ENCODE data around the gene SLC27A2. TPM values are rescaled to one million over a fixed set of nuclear protein-coding genes. Genes with fewer than 3 reads are reported as not detected.
"Not testable (repeated sequence)": the region's sequence is repeated elsewhere in the genome, so short reads cannot be mapped to it uniquely, and the experiment has no call there.

The SLC27A2 gene
- total and polyA plus RNA-seq, 7 donors = 0.01 to 0.04 TPM; not detected in 5

DNA sequence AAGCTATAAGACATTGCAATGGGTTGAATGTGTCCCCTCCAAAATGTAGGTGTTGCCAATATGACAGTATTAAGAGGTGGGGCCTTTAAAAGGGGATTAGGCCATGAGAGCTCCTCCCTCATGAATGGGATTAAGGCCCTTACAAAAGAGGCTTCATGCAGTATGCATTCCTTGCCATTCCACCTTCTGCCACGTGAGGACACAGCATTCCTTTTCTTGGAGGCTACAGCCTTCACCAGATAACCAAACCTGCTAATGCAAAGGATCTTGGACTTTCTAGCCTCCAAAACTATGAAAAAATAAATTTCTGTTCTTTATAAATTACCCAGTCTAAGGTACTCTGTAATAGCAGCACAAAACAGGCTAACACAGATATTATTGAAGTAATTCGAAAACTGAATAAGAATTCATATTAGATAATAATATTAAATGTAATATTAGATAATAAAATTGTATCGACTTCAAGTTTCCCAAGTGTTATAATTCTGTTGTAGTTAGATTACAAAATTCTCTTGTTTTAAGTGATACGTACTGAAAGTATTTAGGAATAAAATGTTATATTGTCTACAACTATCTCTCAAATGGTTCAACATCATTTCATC lies 33.5 kb upstream of the SLC27A2 start:
- TF ChIP-seq, protein P1, sequence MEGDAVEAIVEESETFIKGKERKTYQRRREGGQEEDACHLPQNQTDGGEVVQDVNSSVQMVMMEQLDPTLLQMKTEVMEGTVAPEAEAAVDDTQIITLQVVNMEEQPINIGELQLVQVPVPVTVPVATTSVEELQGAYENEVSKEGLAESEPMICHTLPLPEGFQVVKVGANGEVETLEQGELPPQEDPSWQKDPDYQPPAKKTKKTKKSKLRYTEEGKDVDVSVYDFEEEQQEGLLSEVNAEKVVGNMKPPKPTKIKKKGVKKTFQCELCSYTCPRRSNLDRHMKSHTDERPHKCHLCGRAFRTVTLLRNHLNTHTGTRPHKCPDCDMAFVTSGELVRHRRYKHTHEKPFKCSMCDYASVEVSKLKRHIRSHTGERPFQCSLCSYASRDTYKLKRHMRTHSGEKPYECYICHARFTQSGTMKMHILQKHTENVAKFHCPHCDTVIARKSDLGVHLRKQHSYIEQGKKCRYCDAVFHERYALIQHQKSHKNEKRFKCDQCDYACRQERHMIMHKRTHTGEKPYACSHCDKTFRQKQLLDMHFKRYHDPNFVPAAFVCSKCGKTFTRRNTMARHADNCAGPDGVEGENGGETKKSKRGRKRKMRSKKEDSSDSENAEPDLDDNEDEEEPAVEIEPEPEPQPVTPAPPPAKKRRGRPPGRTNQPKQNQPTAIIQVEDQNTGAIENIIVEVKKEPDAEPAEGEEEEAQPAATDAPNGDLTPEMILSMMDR (IDR thresholded peaks at IDR 0.05) = no peak
- Histone ChIP-seq H3K27me3 (ENCODE audit: insufficient read depth in 3 of 3, low read length in 2 of 3) (no peaks in the 10 kb centered on the region), H3K4me3 (no peak overlapping the region), H3K36me3 (ENCODE audit: insufficient read depth in 1 of 2, low read depth in 1 of 2) (no peaks in the 10 kb centered on the region), H3K27ac (no peak overlapping the region), H3K4me1 (no peaks in the 10 kb centered on the region), H3K9me3 (no peaks in the 10 kb centered on the region)
- DNase-seq (no peak), ATAC-seq (no peak)
- intact Hi-C loops (cut with DNase I) = loop anchor here (10.0 kb wide), 3 partner anchors 724 to 1284 kb away; partner anchors contain the start of gene FGF7 (in 1 of the 2)
- WGBS, 3 donors = 78 to 81% (median 79%) methylated on average over 4 of the region's 4 CpGs

DNA sequence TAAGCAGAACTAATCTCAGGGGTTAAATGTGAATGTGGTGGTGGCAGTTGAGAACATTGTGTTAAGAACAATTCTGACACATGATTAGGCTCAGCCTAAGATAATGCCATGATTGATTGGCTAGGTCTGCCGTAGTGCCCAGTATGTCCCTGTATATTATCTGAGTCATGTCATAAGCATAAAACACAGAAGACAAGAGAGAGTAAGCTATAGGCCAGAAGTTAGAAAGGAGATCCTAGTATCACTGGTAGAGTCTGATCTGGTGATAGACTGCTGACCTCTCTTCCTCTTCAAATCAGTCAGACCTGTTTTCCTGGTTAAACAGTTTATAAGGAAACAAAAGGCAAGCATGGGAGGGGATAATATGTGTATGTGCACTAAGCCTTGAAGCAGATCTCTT lies 32.9 kb upstream of the SLC27A2 start:
- Histone ChIP-seq H3K36me3 (ENCODE audit: insufficient read depth in 1 of 2, low read depth in 1 of 2) (no peaks in the 10 kb centered on the region), H3K27ac (no peak overlapping the region)
- WGBS, 3 donors = 27 to 36% (median 27%) methylated on average over 1 of the region's 1 CpG

DNA sequence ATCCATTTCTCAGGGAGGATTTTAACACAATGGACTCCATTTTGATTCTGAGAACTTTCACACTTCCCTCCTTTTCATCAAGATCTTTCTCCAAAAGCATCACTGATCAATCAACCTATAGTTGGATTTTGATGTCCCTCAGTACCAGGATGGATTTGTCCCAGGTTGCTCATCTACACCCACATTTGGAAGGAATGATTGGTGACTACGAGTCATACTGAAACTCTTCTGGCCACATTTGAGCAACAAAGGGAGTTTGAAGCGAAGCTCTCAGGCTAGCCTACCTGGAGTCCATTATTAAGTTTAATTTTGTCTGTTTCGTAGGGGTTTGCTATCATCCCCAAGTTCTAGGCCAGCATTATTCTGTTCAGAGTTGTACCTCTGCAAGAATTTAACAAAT lies 31.6 kb upstream of the SLC27A2 start:
- DNase-seq (no peak), ATAC-seq (no peak)
- Histone ChIP-seq H3K4me1 (no peaks in the 10 kb centered on the region), H3K36me3 (ENCODE audit: insufficient read depth in 1 of 2, low read depth in 1 of 2) (no peaks in the 10 kb centered on the region), H3K9me3 (no peaks in the 10 kb centered on the region), H3K27me3 (ENCODE audit: insufficient read depth in 3 of 3, low read length in 2 of 3) (no peaks in the 10 kb centered on the region), H3K4me3 (no peak overlapping the region), H3K27ac (no peak overlapping the region)
- intact Hi-C loops (cut with DNase I) = no loop called here
- TF ChIP-seq, protein P1 (IDR thresholded peaks at IDR 0.05) = no peak
- 83 to 90% (median 89%) methylated on average over 3 of the region's 3 CpGs for WGBS, 3 donors

More for the DNA sequence above, 32.9 kb upstream of the SLC27A2 start:
- ATAC-seq = no peak
- Histone ChIP-seq H3K27me3 (ENCODE audit: insufficient read depth in 3 of 3, low read length in 2 of 3) (no peaks in the 10 kb centered on the region), H3K4me1 (no peaks in the 10 kb centered on the region), H3K9me3 (no peaks in the 10 kb centered on the region), H3K4me3 (no peak overlapping the region)
- TF ChIP-seq, protein P1 (IDR thresholded peaks at IDR 0.05) = no peak
- intact Hi-C loops (cut with DNase I) = loop anchor here (10.0 kb wide), 3 partner anchors 724 to 1284 kb away; partner anchors contain the start of gene FGF7 (in 1 of the 2)
- DNase-seq = no peak

DNA sequence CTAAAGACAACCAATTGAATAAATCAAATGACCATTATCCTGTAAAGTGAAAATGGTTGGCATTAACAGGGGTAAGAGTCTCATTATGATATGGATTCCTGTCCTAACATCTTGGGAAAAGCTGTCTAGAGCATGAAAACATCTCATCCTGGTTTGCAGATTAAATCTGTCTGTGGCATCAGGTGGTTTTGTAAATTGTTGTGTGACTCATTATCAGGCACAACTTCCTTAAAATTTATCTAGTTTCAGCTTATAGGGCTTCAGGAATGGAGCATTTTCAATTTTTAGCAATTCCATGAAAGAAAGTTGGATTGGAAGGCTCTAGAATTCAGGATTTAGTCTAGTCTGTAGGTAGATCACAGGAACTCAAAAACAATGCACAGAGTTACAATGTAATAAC lies 31.1 kb upstream of the SLC27A2 start:
- no peak for DNase-seq
- H3K36me3 ChIP-seq (ENCODE audit: insufficient read depth in 1 of 2, low read depth in 1 of 2) = no peaks in the 10 kb centered on the region
- H3K9me3 ChIP-seq = no peaks in the 10 kb centered on the region
- H3K27ac ChIP-seq = no peak overlapping the region
- intact Hi-C loops (cut with DNase I) = no loop called here
- TF ChIP-seq, protein P1 (IDR thresholded peaks at IDR 0.05) = no peak
- no peak for ATAC-seq
- no peaks in the 10 kb centered on the region for H3K27me3 ChIP-seq (ENCODE audit: insufficient read depth in 3 of 3, low read length in 2 of 3)
- H3K4me3 ChIP-seq = no peak overlapping the region
- H3K4me1 ChIP-seq = no peaks in the 10 kb centered on the region

DNA sequence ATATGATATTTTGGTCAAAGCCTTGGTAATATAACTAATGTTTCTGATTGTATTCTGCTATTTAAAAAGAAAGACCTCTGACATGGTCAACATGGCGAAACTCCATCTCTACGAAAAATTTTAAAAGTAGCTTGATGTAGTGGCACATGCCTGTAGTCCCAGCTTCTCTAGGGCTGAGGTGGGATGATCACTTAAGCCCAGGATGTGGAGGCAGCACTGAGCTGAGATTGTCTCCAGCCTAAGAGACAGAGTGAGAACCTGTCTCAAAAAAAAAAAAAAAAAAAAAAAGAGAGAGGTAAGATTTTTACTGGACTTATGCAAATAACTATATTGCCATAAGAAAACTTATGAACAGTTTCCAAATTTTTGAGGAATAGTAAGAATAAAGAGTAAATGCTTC lies 30.5 kb upstream of the SLC27A2 start:
- no peaks in the 10 kb centered on the region for H3K36me3 ChIP-seq (ENCODE audit: insufficient read depth in 1 of 2, low read depth in 1 of 2)
- DNase-seq = no peak
- H3K27ac ChIP-seq = no peak overlapping the region
- no peaks in the 10 kb centered on the region for H3K27me3 ChIP-seq (ENCODE audit: insufficient read depth in 3 of 3, low read length in 2 of 3)
- no peaks in the 10 kb centered on the region for H3K4me1 ChIP-seq
- intact Hi-C loops (cut with DNase I) = no loop called here
- TF ChIP-seq, protein P1 (IDR thresholded peaks at IDR 0.05) = no peak
- no peaks in the 10 kb centered on the region for H3K9me3 ChIP-seq
- no peak overlapping the region for H3K4me3 ChIP-seq
- 90 to 93% (median 93%) methylated on average over 2 of the region's 2 CpGs for WGBS, 3 donors
- no peak for ATAC-seq

DNA sequence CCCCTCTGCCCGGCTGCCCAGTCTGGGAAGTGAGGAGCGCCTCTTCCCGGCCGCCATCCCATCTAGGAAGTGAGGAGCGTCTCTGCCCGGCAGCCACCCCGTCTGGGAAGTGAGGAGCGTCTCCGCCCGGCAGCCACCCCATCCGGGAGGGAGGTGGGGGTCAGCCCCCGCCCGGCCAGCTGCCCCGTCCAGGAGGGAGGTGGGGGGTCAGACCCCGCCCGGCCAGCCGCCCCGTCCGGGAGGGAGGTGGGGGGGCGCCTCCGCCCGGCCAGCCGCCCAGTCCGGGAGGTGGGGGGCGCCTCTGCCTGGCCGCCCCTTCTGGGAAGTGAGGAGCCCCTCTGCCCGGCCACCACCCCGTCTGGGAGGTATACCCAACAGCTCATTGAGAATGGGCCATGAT lies 23.8 kb upstream of the SLC27A2 start:
- intact Hi-C loops (cut with DNase I); H3K9me3 ChIP-seq; DNase-seq; H3K27ac ChIP-seq; ATAC-seq; H3K27me3 ChIP-seq (ENCODE audit: insufficient read depth in 3 of 3, low read length in 2 of 3); H3K4me3 ChIP-seq; H3K4me1 ChIP-seq; H3K36me3 ChIP-seq (ENCODE audit: insufficient read depth in 1 of 2, low read depth in 1 of 2): not testable (repeated sequence)
- WGBS, 3 donors = 94 to 98% (median 95%) methylated on average over 12 to 27 of the region's 28 CpGs
